Lung (tissue), 12 donors: Measurements from ENCODE around the gene ALDH5A1. TPM values are rescaled to one million over a fixed set of nuclear protein-coding genes. Genes with fewer than 3 reads are reported as not detected.

ENCODE experiments used
- ATAC-seq: fragments of 200-7000 bp; cut with Tn5 transposase; one replicate; pipeline ENCODE4 v1.9.1; 2020; ENCODE audit warnings: moderate number of reproducible peaks; ENCODE audit not compliant: insufficient read depth, low FRiP score
- DNase-seq, 3 donors: peaks; one replicate each; pipeline ENCODE4 v3.0.0-alpha.2; 2013 to 2017
- H3K27ac ChIP-seq, 2 donors: one replicate each; pipeline ENCODE4 v1.5.1; 2013; ENCODE audit warnings: mild to moderate bottlenecking in 2 of 2, moderate library complexity in 2 of 2, control low read depth in 1 of 2, inconsistent platforms in 1 of 2, low read depth in 1 of 2, low read length in 1 of 2
- H3K27me3 ChIP-seq, 3 donors: one replicate each; pipeline ENCODE4 v1.5.1; 2013; ENCODE audit warnings: low read length in 2 of 3; ENCODE audit not compliant: control insufficient read depth in 3 of 3, insufficient read depth in 3 of 3
- H3K36me3 ChIP-seq, 4 donors: one replicate each; pipeline ENCODE4 v1.5.1; 2013; ENCODE audit warnings: low read length in 4 of 4, mild to moderate bottlenecking in 1 of 4, moderate library complexity in 1 of 4; ENCODE audit not compliant: control insufficient read depth in 4 of 4, insufficient read depth in 4 of 4
- H3K4me1 ChIP-seq, 5 donors: one replicate each; pipeline ENCODE4 v1.5.1; 2013; ENCODE audit warnings: low read length in 5 of 5, mild to moderate bottlenecking in 2 of 5, moderate library complexity in 1 of 5; ENCODE audit not compliant: control insufficient read depth in 5 of 5, insufficient read depth in 5 of 5
- H3K4me3 ChIP-seq: one replicate; pipeline ENCODE4 v1.5.1; 2013; ENCODE audit warnings: mild to moderate bottlenecking, control low read depth, moderate library complexity
- H3K9ac ChIP-seq, 2 donors: one replicate each; pipeline ENCODE4 v1.5.1; 2013; ENCODE audit warnings: low read length in 2 of 2, control low read depth in 1 of 2; ENCODE audit not compliant: insufficient read depth in 1 of 2
- H3K9me3 ChIP-seq, 4 donors: one replicate each; pipeline ENCODE4 v1.5.1; 2013; ENCODE audit warnings: low read length in 3 of 4, mild to moderate bottlenecking in 1 of 4, moderate library complexity in 1 of 4; ENCODE audit not compliant: control insufficient read depth in 4 of 4, insufficient read depth in 3 of 4
- WGBS, 2 donors: extraction: QIAGEN DNeasy Blood & Tissue Kit; methylation state at CpG; one replicate each; pipeline ENCODE4 v1.1.7; 2013; 5-methylcytosine and 5-hydroxymethylcytosine counted together
- polyA plus RNA-seq, 2 donors: library from polyadenylated mRNA; stranded (reverse); fragments of 200-250 nt; gene quantifications; one replicate each; pipeline ENCODE4 v1.2.1, GENCODE V29; 2013
- total RNA-seq, 2 donors: library from RNA; depleted of rRNA in 1 of 2; stranded (reverse); fragments of >200 nt in 1 of 2; gene quantifications; one replicate each; pipeline ENCODE4 v1.2.1, GENCODE V29; 2014 to 2021
- TF ChIP-seq, protein P1 (sequence below): IDR thresholded peaks from 2 replicates; pipeline ENCODE4 v1.5.1; 2012; ENCODE audit warnings: mild to moderate bottlenecking; ENCODE audit errors: control extremely low read depth, extremely low read depth
- donor health status: control.
- donor health status: control.
- donor health status: Bipolar disorder and iron deficiency.
- donor health status: healthy.
- donor health status: DM: yes; HTN: yes; CAD: no.

Gene ALDH5A1
- total and polyA plus RNA-seq, 4 donors, result 3.1 to 12.8 (median 9.5) TPM

DNA sequence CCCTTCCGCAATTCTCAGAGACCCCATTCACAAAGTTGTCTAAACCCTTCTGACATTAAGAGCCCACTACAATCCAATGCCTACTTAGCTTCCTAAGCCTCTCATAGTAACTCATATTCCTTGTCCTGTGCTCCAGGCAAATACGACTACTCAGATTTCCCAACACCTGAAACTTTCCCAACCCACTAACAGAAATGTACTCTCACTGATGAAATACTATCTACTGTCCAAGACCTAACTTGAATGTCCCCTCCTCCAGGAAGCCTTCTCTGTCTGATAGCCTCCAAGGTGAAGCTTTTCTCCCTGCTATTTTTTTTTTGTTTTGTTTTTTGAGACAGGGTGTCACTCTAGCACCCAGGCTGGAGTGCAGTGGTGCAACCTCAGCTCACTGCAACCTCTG lies 35.8 kb upstream of the ALDH5A1 start:
- no peak for ATAC-seq
- H3K9me3 ChIP-seq, result no peaks in the 10 kb centered on the region

DNA sequence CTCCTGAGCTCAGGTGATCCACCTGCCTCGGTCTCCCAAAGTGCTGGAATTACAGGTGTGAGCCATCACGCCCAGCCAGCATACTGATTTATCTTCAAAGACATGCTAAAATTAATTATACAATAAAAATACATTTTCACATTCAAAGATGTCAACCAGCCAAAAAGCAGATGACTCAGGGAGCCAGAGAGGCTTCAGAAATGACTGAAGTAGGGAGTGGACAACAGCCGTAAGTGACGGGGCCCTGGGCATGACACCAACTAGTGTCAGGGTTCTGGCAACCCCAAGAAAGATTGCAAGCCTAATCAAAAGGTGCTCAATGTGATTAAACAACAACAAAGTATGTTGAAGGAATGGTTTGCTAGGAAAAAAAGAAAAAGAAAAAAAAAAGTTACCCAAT lies 33.8 kb upstream of the ALDH5A1 start:
- Histone ChIP-seq H3K9me3 (no peaks in the 10 kb centered on the region), H3K27ac (no peak overlapping the region), H3K4me1 (no peaks in the 10 kb centered on the region), H3K4me3 (no peak overlapping the region), H3K36me3 (no peaks in the 10 kb centered on the region), H3K9ac (no peak overlapping the region), H3K27me3 (no peaks in the 10 kb centered on the region)
- WGBS, 2 donors, result 91 to 92% methylated on average over 4 of the region's 4 CpGs
- DNase-seq (no peak), ATAC-seq (no peak)
- TF ChIP-seq, protein P1, sequence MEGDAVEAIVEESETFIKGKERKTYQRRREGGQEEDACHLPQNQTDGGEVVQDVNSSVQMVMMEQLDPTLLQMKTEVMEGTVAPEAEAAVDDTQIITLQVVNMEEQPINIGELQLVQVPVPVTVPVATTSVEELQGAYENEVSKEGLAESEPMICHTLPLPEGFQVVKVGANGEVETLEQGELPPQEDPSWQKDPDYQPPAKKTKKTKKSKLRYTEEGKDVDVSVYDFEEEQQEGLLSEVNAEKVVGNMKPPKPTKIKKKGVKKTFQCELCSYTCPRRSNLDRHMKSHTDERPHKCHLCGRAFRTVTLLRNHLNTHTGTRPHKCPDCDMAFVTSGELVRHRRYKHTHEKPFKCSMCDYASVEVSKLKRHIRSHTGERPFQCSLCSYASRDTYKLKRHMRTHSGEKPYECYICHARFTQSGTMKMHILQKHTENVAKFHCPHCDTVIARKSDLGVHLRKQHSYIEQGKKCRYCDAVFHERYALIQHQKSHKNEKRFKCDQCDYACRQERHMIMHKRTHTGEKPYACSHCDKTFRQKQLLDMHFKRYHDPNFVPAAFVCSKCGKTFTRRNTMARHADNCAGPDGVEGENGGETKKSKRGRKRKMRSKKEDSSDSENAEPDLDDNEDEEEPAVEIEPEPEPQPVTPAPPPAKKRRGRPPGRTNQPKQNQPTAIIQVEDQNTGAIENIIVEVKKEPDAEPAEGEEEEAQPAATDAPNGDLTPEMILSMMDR, result no peak

More for the DNA sequence above, 35.8 kb upstream of the ALDH5A1 start:
- Histone ChIP-seq H3K36me3 (no peaks in the 10 kb centered on the region), H3K27ac (no peak overlapping the region), H3K9ac (no peak overlapping the region), H3K27me3 (no peaks in the 10 kb centered on the region), H3K4me3 (no peak overlapping the region), H3K4me1 (no peaks in the 10 kb centered on the region)
- no peak for DNase-seq
- 69 to 76% methylated on average over 2 of the region's 2 CpGs for WGBS, 2 donors
- TF ChIP-seq, protein P1, result no peak

GRCh38 chr6:24464253-24465038 lies 30.3 kb upstream of the ALDH5A1 start:
- 89 to 95% methylated on average over 11 of the region's 11 CpGs for WGBS, 2 donors
- DNase-seq, result no peak
- ATAC-seq, result no peak
- TF ChIP-seq, protein P1, result no peak
- H3K9ac ChIP-seq, result no peak overlapping the region
- H3K27me3 ChIP-seq, result no peaks in the 10 kb centered on the region
- H3K4me1 ChIP-seq, result no peaks in the 10 kb centered on the region
- H3K4me3 ChIP-seq, result no peak overlapping the region
- H3K9me3 ChIP-seq, result no peaks in the 10 kb centered on the region
- no peak overlapping the region for H3K27ac ChIP-seq
- H3K36me3 ChIP-seq, result no peaks in the 10 kb centered on the region
